Lower leg skin (tissue), 3 donors: ENCODE data around the gene APH1A.

Experiments used
- CTCF ChIP-seq, 3 donors: fragments of 450-650 bp; IDR thresholded peaks; one replicate each; pipeline ENCODE4 v1.5.1; 2016; ENCODE audit warnings: antibody characterized with exemption in 3 of 3, mild to moderate bottlenecking in 3 of 3, moderate library complexity in 2 of 3
- POLR2A ChIP-seq, 2 donors: fragments of 450-650 bp; IDR thresholded peaks; one replicate each; pipeline ENCODE4 v1.6.1; 2016 to 2017; ENCODE audit warnings: antibody characterized with exemption in 2 of 2, mild to moderate bottlenecking in 1 of 2, moderate library complexity in 1 of 2

- TF ChIP-seq CTCF (IDR thresholded peaks at IDR 0.05): no peak
- no peak for TF ChIP-seq POLR2A (IDR thresholded peaks at IDR 0.05)
These were observed 9.6 kb downstream of the APH1A start for GRCh38 chr1:150259217-150259616.
